GM19193 (cell line): Measurements from ENCODE around the gene GSN.

ENCODE experiments used
- POLR2A ChIP-seq: IDR thresholded peaks from 4 replicates; pipeline ENCODE4 v1.6.1; 2011; ENCODE audit not compliant: insufficient read depth, insufficient read length; ENCODE audit errors: extremely low read depth

The GSN gene

DNA sequence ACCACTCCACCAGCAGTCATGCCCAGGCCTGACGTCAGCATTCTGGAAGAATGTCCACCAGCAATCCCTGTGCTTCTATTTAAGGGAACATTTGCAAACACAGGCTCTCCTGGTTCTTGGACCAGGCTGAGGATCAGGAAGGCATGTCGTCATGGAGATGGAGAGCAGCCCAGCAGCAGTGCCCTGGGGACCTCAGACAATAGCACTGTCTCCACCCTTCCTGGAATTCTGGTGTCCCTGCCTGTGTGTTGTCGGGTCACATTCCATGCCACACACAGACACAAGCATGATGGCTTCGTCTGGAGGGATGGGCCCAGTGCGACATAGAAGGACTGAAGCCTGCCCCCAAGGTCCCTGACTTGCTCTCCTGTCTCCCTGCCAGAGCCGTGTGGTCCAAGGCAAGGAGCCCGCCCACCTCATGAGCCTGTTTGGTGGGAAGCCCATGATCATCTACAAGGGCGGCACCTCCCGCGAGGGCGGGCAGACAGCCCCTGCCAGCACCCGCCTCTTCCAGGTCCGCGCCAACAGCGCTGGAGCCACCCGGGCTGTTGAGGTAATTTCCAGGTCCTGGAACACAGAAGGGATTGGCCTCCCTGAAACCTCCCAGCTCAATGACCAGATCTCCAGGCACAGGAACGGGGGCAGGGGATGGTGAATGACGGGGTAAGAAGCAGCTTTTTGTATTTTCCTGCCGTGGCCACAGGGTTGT lies 58.3 kb downstream of the GSN start:
- TF ChIP-seq POLR2A, result no peak

DNA sequence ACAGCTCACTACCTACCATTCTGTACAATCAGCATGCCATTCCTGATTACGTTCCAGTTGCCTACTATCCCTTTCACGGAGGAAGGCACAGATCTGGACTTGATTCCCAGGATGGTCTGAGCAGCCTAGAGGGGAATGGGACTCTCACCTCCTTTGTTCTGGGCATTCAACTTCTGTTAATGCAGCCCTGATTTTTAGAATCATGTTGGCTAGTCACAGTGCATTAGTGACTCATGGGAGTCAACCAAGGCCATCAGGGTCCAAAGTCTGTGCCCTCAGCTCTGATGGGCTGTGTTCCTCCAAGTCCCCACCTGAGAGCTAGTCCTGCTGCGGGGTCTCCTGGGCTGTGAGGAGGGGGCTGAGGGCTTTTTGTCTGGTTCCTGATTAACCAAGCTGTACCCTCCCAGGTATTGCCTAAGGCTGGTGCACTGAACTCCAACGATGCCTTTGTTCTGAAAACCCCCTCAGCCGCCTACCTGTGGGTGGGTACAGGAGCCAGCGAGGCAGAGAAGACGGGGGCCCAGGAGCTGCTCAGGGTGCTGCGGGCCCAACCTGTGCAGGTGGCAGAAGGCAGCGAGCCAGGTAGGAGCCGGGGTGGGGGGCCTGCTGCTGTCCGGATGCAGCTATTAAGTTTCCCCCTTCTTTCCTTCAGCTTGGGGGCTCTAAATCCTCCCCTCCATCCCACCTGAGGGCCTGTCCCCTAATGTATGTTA lies 59.1 kb downstream of the GSN start:
- no peak for TF ChIP-seq POLR2A

GRCh38 chr9:121328476-121328875 lies 60.5 kb downstream of the GSN start:
- TF ChIP-seq POLR2A, result no peak

GRCh38 chr9:121328876-121329681 lies 61.1 kb downstream of the GSN start:
- no peak for TF ChIP-seq POLR2A

GRCh38 chr9:121331549-121331948 lies 63.6 kb downstream of the GSN start:
- TF ChIP-seq POLR2A, result no peak

DNA sequence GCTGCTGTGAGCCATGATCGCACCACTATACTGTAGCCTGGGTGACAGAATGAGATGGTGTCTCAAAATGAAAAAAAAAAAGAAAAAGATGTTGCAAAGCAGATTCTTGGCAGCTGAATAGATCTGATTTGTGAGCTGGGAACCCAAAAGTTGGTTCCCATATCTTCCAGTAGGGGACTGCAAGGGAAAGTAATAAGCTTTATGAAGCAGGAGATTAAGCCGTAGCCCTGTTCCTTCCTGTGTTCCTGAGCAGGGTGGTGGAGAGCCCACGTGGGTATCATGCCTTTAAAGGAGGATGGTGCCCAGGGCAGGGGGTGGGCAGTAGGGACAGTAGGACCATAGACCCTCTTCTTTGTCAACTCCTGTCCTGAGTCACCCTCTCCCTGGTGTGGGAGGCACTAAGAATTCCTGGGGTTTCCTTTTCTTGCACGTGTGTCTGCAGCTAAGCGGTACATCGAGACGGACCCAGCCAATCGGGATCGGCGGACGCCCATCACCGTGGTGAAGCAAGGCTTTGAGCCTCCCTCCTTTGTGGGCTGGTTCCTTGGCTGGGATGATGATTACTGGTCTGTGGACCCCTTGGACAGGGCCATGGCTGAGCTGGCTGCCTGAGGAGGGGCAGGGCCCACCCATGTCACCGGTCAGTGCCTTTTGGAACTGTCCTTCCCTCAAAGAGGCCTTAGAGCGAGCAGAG lies 64.2 kb downstream of the GSN start:
- no peak for TF ChIP-seq POLR2A

GRCh38 chr9:121333950-121334773 lies 66.2 kb downstream of the GSN start:
- no peak for TF ChIP-seq POLR2A

DNA sequence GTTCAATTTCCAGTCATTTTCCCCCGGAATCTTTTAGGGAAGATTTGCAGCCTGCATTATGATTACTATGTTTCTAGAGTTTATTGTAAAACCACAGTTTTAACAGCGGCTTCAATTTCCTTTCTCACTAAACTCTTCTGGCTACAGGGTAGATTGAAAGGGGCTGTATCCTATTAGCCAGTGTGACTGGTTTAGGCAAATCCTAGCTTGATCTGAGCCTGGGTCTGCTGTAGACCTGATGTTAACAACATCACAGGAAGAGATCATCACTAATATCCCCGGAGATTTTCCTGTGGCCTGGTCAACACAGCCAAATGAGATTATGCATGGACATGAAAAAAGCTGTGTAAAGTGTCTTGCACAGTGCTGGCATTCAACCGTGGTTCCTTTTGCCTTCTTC lies 68.7 kb downstream of the GSN start:
- TF ChIP-seq POLR2A, result no peak

GRCh38 chr9:121339437-121339836 lies 71.5 kb downstream of the GSN start:
- no peak for TF ChIP-seq POLR2A

DNA sequence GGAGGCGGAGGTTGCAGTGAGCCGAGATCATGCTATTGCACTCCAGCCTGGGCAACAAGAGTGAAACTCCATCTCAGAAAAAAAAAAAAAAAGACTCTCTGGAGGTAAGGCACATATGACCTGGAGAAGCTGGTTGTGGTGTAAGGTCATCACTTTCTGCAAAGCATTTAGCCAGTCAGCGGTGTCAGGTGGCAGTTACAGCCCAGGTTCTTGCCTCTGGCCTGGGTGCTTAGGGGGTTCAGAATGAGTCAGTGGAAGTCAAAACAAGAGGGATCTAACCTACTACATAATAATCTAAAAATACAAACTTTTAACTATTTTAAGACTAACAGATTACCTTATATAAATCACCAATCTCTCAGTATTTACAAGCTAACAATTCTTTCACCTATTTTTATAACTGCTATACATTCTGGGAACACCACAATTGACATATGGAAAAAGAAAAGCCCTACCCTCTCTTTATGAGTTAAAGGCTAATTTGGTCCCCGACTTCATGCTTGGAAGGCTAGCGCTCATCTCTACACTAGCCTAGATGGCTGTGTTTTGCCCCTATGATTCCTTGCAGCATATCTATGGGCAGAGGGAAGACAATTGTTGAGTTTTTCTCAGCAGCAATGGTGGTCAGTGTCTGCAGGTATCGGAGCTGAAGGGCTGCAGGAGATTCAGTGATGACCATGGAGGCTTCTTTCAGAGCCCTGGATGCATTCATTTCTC lies 72.9 kb downstream of the GSN start:
- TF ChIP-seq POLR2A, result no peak

- TF ChIP-seq POLR2A, result no peak
These were observed 76.2 kb downstream of the GSN start for GRCh38 chr9:121344184-121344583.

- TF ChIP-seq POLR2A, result no peak
These were observed 77.1 kb downstream of the GSN start for GRCh38 chr9:121345070-121345469.

- no peak for TF ChIP-seq POLR2A
These were observed 80.3 kb downstream of the GSN start for GRCh38 chr9:121348221-121348620.
